Cardiac septum (tissue), 1 donor: ENCODE measurements around the gene SPATA33. TPM values are rescaled to one million over a fixed set of nuclear protein-coding genes. Genes with fewer than 3 reads are reported as not detected.
"Not testable (repeated sequence)": the region's sequence is repeated elsewhere in the genome, so short reads cannot be mapped to it uniquely, and the experiment has no call there.

Source experiments
- DNase-seq: peaks from one replicate; pipeline ENCODE4 v3.0.0-alpha.2; 2020; ENCODE audit warnings: low spot score
- intact Hi-C: fragments of 100-400 bp; cut with DNase I; formaldehyde crosslinking; loops from one replicate; pipeline ENCODE4 v1.14.0; 2022
- total RNA-seq: library from RNA; stranded (reverse); fragmentation: NEBNext Ultra II Directional; extraction: Animal tissue kit (Norgen Biotek cat#: 25700); gene quantifications from one replicate; pipeline ENCODE4 v1.2.1, GENCODE V29; 2021
- donor health status: DM: no; HTN: no; CAD: no.

The SPATA33 gene
- total RNA-seq, 1 donor from 2014 or later = 4.3 TPM

DNA sequence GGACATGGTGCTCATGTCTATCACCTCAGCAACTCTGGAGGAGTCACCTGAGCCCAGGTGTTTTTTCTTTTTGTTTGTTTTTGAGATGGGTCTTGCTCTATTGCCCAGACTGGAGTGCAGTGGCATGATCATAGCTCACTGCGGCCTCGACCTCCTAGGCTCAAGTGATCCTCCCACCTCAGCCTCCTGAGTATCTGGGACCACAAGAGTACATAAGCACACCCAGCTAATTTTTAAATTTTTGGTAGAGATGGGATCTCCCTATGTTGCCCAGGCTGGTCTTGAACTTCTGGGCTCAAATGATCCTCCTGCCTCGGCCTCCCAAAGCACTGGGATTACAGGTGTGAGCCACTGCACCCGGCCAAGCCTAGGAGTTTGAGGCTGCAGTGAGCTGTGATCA is 32.0 kb downstream of the SPATA33 start:
- DNase-seq, intact Hi-C loops: not testable (repeated sequence)

DNA sequence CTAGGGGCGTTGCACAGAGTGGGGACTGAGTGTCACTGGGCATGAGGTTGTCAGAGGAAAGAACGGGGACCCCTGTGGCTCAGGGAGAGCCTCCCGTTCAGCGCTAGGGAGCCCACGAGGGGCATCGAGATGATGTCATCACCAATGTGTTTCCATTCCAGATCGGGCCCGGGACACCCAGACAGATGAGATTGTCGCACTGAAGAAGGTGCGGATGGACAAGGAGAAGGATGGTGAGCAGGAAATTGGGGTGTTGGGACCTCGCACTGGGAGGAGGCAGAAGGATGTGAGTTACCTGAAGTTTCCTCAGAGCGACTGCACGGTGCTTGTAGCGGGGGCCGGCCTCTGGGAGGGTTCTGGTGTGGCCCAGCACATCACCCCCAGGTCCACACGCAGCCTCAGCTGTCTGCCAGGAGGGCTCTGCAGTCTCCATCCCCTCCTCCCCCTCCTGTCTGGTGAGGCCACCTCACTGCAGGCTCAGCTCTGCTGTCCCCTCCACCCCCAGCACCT is 32.8 kb downstream of the SPATA33 start:
- intact Hi-C loops = no loop called here
- peak; percentile 41 for DNase-seq

DNA sequence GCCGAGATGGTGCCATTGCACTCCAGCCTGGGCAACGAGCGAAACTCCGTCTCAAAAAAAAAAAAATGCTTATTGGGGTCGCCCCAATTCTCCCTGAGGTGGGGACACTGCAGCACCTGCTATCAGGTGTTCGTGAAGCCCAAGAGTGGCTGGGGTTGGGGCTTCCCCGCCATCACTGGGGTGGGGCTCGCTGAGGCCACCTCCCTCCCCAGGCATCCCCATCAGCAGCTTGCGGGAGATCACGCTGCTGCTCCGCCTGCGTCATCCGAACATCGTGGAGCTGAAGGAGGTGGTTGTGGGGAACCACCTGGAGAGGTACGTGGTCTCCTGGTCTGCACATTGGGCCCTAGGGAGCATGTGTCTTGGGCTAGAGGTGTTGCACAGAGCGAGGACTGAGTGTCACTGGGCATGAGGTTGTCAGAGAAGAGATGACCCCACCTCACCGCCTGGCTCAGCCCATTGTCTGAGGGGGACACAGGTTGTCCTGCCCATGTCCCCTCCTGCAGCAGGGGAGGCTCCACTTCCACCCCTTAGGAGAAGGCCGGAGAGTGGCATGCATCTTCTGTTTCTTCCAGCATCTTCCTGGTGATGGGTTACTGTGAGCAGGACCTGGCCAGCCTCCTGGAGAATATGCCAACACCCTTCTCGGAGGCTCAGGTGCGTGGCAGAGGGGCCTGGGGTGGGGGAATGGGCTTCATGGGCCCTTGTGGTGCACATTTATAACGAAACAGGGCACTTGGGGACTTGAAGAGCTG is 33.8 kb downstream of the SPATA33 start:
- DNase-seq = peak; percentile 65
- intact Hi-C loops = no loop called here

DNA sequence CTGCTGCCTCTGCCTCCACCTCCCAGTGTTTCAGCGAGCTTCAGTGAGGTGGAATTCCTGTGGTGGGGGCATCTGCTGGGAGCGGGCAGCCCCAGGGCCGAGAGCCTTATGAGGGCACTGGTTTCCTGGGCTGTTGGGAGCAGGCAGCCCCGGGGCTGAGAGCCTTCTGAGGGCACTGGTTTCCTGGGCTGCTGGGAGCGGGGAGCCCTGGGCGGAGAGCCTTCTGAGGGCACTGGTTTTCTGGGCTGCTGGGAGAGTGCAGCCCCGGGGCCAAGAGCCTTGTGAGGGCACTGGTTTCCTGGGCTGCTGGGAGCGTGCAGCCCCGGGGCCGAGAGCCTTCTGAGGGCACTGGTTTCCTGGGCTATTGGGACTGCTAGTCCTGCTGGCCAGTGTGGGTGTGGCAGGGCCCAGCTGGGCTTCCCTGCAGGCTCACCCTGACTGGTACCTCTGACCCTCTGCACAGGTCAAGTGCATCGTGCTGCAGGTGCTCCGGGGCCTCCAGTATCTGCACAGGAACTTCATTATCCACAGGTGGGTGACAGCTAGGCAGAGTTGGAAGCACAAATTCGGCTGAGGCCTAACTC is 34.4 kb downstream of the SPATA33 start:
- intact Hi-C loops = no loop called here
- peak; percentile 44 for DNase-seq

DNA sequence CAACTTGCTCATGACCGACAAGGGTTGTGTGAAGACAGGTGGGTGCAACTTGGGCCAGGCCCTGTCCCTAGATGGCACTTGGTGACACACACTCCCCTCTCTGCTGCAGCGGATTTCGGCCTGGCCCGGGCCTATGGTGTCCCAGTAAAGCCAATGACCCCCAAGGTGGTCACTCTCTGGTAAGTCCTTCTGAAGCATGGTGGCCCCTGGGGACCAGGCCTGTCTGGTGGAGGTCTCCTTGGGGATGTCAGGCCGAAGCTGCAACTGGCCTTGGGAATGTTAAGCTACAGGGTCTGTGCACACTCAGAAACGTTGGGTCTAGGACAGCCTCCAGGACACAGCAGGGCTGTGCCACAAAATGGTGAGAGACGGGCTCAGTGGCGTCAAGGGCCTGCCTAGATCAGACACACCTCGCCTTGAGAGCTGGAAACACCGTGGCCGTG is 35.7 kb downstream of the SPATA33 start:
- DNase-seq = peak; percentile 64
- intact Hi-C loops = no loop called here

DNA sequence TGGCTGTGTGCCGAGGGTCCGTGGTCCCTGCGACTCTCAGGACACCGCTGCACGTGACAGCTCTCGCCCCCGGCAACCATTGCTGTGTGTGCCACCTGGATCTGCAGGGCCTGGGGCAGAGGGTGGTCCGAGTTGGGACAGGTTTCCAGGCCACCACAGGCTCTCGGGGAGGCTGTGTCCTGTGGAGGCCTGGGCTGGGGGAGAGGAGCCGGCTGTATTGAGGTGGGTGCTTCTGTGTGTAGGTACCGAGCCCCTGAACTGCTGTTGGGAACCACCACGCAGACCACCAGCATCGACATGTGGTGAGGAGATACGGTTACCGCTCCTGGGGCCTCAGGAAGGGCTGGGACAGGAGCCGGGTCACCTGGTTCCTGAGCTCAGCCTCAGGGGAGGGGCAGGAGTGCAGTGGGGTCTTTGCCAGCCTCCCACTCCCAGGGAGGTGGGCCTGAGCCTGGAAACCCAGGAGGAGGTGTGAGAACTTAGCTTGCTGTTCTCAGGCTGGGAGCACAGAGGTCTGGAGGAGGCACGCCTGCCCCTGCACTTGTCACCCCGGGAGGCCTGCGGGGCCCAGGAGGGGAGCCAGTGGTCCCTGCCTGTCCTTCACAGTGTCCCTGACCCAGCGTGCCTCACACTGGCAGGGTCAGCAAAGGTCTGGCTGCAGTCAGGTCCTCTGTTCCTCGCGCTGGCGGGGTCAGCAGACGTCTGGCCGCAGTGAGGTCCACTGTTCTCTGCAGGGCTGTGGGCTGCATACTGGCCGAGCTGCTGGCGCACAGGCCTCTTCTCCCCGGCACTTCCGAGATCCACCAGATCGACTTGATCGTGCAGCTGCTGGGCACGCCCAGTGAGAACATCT is 36.5 kb downstream of the SPATA33 start:
- intact Hi-C loops = no loop called here
- peak; percentile 69 for DNase-seq

DNA sequence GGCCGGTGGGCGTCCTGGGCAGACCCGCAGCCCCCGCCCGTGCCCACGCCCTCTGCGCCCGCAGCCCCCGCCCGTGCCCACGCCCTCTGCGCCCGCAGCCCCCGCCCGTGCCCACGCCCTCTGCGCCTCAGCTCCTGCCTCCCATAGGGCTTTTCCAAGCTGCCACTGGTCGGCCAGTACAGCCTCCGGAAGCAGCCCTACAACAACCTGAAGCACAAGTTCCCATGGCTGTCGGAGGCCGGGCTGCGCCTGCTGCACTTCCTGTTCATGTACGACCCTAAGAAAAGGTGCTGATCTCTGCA is 37.1 kb downstream of the SPATA33 start:
- DNase-seq, intact Hi-C loops: not testable (repeated sequence)

DNA sequence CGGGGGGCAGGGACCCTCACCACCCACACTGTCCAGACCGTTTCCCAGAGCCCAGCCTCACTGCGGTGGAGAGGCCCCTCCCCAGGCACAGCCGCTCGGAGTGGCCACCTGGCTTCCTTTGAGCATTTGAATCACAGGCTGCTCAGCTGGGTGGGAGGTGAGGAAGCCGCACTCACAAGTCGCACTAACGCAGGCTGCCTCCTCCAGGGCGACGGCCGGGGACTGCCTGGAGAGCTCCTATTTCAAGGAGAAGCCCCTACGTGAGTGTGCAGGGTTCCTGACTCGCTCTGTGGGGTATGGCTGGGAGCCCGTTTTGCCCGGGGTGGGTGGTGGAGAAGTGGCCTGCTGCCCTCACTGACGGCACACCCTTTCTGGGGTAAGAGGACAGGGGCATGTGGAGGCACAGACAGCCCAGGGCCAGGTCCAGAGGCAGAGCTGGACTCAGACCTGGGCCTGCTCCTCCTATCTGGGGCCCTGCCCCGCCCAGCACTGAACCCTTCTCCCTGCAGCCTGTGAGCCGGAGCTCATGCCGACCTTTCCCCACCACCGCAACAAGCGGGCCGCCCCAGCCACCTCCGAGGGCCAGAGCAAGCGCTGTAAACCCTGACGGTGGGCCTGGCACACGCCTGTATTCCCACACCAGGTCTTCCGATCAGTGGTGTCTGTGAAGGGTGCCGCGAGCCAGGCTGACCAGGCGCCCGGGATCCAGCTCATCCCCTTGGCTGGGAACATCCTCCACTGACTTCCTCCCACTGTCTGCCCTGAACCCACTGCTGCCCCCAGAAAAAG is 37.6 kb downstream of the SPATA33 start:
- intact Hi-C loops = no loop called here
- DNase-seq = peak; percentile 71

DNA sequence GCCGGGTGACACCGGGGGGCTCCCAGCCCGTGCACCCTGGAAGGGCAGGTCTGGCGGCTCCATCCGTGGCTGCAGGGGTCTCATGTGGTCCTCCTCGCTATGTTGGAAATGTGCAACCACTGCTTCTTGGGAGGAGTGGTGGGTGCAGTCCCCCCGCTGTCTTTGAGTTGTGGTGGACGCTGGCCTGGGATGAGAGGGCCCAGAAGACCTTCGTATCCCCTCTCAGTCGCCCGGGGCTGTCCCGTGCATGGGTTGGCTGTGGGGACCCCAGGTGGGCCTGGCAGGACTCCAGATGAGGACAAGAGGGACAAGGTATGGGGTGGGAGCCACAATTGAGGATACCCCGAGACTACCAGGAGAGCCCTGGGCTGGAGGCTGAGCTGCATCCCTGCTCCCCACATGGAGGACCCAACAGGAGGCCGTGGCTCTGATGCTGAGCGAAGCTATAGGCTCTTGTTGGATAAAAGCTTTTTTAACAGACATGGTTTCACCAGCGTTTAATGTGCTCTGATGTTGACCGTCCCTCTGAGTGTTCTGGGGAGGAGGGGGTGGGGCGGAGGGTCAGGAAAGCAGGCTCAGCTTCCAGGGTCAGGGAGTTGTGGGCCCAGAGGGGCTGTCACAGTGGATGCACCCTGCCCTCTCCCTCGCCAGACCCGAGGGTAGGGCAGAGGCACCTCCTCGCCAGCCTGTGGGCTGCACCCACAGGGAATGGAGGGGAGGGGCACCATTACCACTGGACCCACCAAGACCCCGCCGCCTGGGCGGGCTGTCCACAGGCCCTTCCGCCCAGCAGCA is 38.4 kb downstream of the SPATA33 start:
- intact Hi-C loops = no loop called here
- DNase-seq = peak; percentile 74

DNA sequence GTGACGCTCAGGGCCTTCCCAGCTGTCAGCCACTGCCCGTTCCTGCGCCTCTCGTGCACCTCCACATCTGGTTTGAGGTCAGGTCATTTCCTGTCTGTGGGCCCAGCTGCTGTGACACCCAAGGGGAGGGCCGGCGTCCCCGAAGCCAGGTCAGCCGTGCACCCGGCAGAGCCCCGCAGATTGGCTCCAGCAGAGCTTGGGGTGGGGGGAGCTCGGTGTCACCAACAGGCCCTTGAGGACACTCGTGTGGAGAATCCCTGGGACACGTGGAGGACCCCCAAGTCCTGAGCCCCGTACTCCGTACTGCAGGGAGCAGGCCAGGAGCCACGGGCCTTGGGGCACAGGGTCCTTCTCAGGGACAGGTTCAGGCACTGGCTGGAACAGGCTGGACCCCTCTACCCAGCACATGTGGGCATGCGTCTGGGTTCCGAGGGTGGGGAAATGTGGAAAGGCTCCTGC is 39.1 kb downstream of the SPATA33 start:
- DNase-seq = peak; percentile 63
- intact Hi-C loops = no loop called here

DNA sequence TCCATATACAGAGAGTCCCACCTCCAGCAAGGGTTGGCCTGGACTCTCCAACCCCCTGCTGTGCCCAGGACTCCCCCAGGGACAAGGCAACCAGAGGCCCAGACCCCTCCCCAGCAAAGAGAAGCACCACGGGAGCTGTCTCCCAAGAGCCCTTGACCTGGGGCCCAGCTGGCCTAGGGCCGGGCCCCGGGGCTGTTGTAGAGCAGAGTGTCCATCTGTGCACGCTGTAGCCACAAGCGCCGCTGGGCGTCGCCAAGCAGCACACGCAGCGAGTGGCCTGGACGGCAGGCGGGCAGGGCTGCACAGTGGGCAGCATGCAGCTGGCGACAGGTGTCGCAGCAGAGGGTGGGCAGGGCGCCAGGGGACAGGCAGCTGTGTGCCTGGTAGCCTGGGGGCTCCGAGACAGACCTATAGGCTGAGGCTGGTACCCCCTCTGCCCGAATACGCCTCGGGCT is 39.6 kb downstream of the SPATA33 start:
- intact Hi-C loops = no loop called here
- peak; percentile 73 for DNase-seq

DNA sequence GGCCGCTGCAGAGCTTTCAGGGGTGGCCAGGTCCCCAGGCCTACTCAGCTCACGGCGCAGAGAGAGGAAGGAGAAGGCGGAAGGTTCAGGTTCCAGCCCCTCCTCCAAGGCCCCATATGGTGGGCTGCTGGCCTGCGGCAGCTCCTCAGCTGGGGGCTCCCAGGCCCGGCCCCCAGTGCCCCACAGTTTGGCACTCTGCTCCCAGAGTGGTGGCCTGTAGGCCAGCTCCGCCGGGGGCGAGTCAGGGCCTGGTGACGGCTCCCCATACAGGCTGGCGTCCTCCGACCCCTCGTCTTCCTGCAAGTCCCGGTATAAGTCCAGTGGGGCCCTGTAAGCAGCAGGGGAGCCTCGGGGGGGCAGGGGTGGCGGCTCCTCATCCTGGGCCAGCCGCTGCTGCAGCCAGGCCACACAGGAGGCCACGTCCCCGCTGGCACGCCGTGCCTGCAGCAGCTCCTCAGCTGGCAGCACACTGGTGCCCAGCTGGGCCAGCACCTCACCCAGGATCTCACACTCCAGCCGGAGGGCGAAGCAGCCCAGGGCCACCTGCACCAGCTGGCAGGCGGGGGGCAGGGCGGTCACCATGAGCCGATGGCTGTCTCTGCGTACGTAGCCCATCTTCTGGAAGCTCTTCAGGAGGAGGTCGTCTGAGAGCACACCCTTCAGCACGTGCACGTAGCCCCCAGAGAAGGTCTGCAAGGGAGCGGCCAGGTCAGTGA is 40.1 kb downstream of the SPATA33 start:
- DNase-seq = peak; percentile 57
- intact Hi-C loops = no loop called here

DNA sequence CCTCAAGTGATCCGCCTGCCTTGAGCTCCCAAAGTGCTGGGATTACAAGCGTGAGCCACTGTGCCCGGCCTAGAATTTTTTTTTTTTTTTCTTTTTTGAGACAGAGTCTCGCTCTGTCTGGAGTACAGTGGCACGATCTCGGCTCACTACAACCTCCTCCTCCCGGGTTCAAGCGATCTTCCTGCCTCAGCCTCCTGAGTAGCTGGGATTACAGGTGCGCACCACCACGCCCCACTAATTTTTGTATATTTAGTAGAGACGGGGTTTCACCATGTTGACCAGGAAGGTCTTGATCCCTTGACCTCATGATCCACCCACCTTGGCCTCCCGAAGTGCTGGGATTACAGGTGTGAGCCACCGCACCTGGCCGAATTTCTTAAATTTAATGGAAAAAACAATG is 41.1 kb downstream of the SPATA33 start:
- peak; percentile 20 for DNase-seq
- intact Hi-C loops = not testable (repeated sequence)

DNA sequence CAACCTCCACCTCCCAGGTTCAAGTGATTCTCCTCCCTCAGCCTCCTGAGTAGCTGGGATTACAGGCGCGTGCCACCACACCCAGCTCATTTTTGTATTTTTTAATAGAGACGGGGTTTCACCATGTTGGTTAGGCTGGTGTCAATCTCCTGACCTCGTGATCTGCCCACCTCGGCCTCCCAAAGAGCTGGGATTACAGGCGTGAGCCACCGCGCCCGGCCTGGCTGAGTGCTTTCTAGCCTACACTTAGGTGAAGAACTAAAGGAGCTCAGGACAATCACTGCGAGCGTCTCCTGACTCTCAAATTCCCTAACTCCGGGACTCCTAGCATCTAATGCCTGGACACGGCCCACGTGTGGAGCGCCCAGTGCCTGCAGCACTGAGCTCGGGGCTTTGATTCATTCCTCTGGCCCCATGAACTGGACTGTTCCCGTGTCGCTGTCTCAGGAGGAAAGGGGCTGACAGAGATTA is 42.0 kb downstream of the SPATA33 start:
- intact Hi-C loops = loop anchor here (2.0 kb wide), 1 partner anchor 161 kb away; no protein-coding TSS in a partner anchor
- DNase-seq = not testable (repeated sequence)

DNA sequence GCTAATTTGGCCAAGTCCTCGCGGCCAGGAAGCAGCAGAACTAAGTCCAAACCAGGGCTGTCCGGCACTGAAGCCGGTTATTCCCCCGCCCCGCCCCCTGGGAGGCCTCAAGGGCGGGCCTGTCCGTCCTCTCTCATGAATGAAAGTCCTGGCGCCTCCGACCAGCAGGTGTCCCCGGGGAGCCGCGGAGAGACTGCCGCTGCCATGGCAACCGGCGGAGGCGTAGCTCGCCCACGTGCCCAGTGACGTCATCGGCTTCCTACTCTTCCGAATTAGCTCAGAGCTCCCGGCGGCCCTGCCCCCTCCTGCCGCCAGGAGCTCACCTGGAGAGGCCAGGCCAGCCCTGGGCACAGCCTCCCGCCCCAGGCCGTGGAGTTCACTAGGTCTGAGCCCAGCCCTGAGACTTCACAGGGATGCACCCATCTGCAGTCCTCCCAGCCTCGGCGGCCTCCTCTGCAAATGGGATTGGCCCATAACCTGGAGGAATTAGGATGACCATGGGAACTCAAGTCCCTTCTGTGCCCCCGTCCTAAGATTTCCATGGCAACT is 42.5 kb downstream of the SPATA33 start:
- DNase-seq = peak; percentile 100
- intact Hi-C loops = loop anchor here (2.0 kb wide), 1 partner anchor 161 kb away; no protein-coding TSS in a partner anchor

DNA sequence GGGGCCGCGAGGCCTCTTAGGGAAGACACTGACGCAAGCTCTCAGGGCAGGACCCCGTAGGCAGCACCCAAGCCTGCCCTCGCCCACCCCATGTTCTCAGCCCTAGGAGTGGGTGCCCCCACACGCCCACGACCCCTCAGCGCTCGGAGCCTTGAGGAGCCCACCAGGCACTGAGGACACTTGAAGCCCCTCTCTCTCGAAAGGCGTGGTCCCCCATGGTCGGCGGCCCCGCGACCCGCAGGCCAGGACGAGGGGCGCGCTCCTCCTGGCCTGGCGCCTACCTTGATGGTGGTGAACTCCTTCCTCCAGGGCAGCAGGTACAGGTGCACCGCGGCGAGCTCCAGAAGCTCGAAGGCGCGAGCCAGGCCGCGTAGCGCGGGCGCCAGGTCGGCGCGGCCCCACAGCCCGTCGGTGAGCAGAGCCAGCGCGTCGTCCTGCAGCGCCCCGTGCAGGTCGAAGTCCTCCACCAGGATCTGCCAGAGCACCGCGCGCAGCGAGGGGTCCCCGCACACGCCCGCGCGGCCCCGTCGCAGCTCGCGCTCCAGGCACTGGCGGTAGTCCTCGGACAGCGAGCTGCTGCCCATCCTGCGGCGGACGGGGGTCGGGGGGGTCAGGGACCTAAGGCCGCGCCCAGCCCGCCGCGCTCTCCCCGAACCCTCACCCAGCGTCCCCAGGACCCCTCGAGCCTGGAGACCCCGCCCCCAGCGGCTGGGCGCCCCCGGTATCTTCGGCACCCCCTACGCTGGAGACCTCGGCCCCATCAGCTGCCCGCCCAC is 43.2 kb downstream of the SPATA33 start:
- intact Hi-C loops = loop anchor here (2.0 kb wide), 1 partner anchor 160 kb away; no protein-coding TSS in a partner anchor
- DNase-seq = peak; percentile 76
